ENCODE results near the gene KLHL10.

The KLHL10 gene

GRCh38 chr17:41894791-41895331 lies 57.2 kb downstream of the KLHL10 start:
- TF ChIP-seq CTCF (IDR thresholded peaks at IDR 0.05; ENCODE audit: low read depth, low read length), result no peak
- Histone ChIP-seq H3K27me3 (ENCODE audit: insufficient read depth, low read depth, severe bottlenecking) (no peaks in the 10 kb centered on the region), H3K9me3 (ENCODE audit: severe bottlenecking) (no peaks in the 10 kb centered on the region), H3K36me3 (peaks cover 100% of the 10 kb centered on the region), H3K4me3 (ENCODE audit: low read depth, low read length) (no peak overlapping the region), H3K27ac (no peak overlapping the region)
- no peak for DNase-seq

- DNase-seq, result peak; percentile 39
- H3K36me3 ChIP-seq, result peaks cover 100% of the 10 kb centered on the region
- H3K27me3 ChIP-seq (ENCODE audit: insufficient read depth, low read depth, severe bottlenecking), result no peaks in the 10 kb centered on the region
- no peak overlapping the region for H3K4me3 ChIP-seq (ENCODE audit: low read depth, low read length)
- no peak overlapping the region; the same call in 1 of the 2 replicates for H3K27ac ChIP-seq
- H3K9me3 ChIP-seq (ENCODE audit: severe bottlenecking), result no peaks in the 10 kb centered on the region
- no peak for TF ChIP-seq CTCF (IDR thresholded peaks at IDR 0.05; ENCODE audit: low read depth, low read length)
Measured at GRCh38 chr17:41895617-41896016, 58.0 kb downstream of the KLHL10 start.

DNA sequence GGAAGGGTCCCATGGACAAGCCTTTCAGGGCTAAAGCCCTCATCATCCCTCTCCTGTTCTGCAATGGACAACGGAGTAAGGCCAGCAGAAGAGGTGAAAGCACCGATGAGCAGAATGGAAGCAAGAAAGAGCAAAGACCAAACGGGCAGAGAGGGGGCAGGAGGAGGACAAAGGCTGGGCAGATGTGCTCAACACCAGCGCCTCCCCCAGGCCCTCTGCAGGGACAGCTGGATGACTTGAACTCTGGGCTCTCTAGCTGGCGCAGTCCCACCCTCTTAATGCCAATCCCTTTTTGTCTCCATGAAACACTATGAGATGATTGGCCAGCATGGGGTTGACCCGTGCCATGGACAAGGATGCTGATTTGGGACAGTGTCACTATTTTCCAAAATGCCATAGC lies 59.1 kb downstream of the KLHL10 start:
- Histone ChIP-seq H3K9me3 (ENCODE audit: severe bottlenecking) (no peaks in the 10 kb centered on the region), H3K36me3 (peaks cover 100% of the 10 kb centered on the region), H3K27me3 (ENCODE audit: insufficient read depth, low read depth, severe bottlenecking) (no peaks in the 10 kb centered on the region), H3K4me3 (ENCODE audit: low read depth, low read length) (no peak overlapping the region), H3K27ac (peak overlapping the region; percentile 11; the same call in 1 of the 2 replicates)
- TF ChIP-seq CTCF (IDR thresholded peaks at IDR 0.05; ENCODE audit: low read depth, low read length), result peak; percentile 53
- no peak for DNase-seq
